ENCODE measurements around the gene TP53I11. TPM values are rescaled to one million over a fixed set of nuclear protein-coding genes. Genes with fewer than 3 reads are reported as not detected.

The TP53I11 gene
- total and polyA plus RNA-seq, 8 donors: 12.4 to 155 (median 27.3) TPM

DNA sequence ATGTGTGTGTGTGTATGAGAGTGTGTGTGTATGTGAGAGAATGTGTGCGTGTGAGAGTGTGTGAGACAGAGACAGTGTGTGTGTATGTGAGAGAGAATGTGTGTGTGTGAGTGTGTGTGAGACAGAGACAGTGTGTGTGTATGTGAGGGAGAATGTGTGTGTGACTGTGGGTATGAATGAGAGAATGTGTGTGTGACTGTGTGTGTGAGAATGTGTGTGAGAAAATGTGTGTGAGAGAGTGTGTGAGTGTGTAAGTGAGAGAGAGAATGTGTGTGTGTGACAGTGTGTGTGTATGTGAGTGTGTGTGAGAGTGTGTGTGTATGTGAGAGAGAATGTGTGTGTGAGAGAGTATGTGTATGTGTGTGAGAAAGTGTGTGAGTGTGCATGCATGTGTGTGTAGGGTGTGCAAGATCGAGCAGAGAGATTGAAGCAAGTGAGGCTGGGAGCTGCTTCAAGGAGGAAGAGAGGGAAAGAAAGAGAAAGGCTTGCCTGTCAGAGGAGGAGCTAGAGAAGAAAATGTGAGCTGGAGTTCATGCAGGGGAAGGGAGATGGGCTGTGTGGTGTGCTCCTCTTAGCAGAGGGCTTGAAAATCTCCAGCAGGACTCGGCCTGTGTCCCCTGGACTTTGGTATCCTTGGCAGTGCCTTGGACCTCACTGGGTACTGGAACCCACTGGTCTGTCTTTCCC, 27.7 kb upstream of the TP53I11 start:
- H3K36me3 ChIP-seq: no peaks in the 10 kb centered on the region
- H3K9me3 ChIP-seq: no peaks in the 10 kb centered on the region
- intact Hi-C loops (cut with DNase I; ENCODE audit: low total_unique reads): no loop called here
- peak overlapping the region; percentile 78 to 90 (median 84) for H3K27ac ChIP-seq
- peaks cover 42 to 57% (median 49%) of the 10 kb centered on the region in 4 donors for H3K4me1 ChIP-seq
- H3K27me3 ChIP-seq: no peaks in the 10 kb centered on the region
- TF ChIP-seq EP300 (IDR thresholded peaks at IDR 0.05) (no peak), POLR2A (IDR thresholded peaks at IDR 0.05) (peak in 1 of 4 donors; percentile 93)
- TF ChIP-seq, protein P1, sequence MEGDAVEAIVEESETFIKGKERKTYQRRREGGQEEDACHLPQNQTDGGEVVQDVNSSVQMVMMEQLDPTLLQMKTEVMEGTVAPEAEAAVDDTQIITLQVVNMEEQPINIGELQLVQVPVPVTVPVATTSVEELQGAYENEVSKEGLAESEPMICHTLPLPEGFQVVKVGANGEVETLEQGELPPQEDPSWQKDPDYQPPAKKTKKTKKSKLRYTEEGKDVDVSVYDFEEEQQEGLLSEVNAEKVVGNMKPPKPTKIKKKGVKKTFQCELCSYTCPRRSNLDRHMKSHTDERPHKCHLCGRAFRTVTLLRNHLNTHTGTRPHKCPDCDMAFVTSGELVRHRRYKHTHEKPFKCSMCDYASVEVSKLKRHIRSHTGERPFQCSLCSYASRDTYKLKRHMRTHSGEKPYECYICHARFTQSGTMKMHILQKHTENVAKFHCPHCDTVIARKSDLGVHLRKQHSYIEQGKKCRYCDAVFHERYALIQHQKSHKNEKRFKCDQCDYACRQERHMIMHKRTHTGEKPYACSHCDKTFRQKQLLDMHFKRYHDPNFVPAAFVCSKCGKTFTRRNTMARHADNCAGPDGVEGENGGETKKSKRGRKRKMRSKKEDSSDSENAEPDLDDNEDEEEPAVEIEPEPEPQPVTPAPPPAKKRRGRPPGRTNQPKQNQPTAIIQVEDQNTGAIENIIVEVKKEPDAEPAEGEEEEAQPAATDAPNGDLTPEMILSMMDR (IDR thresholded peaks at IDR 0.05): no peak
- no peak overlapping the region for H3K4me3 ChIP-seq
- WGBS, 5 donors: 28 to 54% (median 34%) methylated on average over 3 of the region's 3 CpGs
- DNase-seq: no peak

DNA sequence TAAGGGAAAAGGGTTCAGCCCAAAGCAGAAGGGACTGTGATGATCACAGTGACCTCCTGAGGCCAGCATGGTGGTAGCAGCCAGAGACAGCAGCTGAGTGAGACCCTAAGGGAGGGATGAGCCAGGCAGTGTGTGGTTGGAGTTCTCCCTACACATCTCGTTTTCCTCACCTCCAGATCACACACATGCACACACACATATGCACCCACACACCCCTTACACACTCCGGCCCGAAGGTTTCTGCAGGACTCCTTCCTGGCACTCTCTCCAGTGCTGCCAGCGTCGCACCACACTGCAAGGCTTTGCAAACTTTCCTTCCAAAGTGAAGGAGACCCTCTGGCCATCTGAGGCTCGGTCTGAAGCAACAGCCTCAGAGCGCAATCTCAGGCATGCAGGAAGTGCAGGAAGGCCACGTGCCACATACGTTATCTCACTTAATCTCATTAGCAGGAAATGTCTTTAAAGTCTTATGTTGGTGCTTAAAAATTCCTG, 26.9 kb upstream of the TP53I11 start:
- H3K9me3 ChIP-seq: no peaks in the 10 kb centered on the region
- H3K4me1 ChIP-seq: peaks cover 42 to 57% (median 49%) of the 10 kb centered on the region in 4 donors
- no peak overlapping the region for H3K4me3 ChIP-seq
- peak; percentile 55 to 76 for DNase-seq
- no peaks in the 10 kb centered on the region for H3K36me3 ChIP-seq
- H3K27ac ChIP-seq: peak overlapping the region; percentile 26 to 90 (median 84)
- TF ChIP-seq POLR2AphosphoS5 (IDR thresholded peaks at IDR 0.05): peak in 2 of 3 donors; percentile 47 to 77
- no peak for TF ChIP-seq EP300 (IDR thresholded peaks at IDR 0.05)
- intact Hi-C loops (cut with DNase I; ENCODE audit: low total_unique reads): no loop called here
- 10 to 25% (median 17%) methylated on average over 9 of the region's 9 CpGs for WGBS, 5 donors
- H3K27me3 ChIP-seq: no peaks in the 10 kb centered on the region

DNA sequence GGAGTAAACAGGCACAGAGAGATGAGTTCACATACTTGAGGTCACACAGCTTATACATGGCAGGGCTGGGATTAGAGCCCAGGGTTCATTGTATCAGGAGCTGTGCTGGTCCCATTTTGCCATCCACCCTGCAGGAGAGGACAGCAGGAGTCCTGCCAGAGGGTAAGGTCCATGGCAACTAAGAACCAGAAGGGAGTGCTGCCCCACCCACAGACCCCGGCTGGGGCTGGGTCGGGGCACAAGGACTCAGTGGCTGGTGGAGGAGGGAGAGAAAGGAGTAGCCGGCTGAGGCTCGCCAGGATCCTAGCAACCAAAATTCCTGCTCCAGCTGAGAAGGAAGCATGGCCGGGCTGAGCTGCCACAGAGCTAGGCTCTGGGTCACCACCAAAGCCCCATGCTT, 25.9 kb upstream of the TP53I11 start:
- Histone ChIP-seq H3K4me3 (no peak overlapping the region), H3K27ac (peak overlapping the region in 3 of 5 donors; percentile 23 to 90 (median 84)), H3K36me3 (no peaks in the 10 kb centered on the region), H3K4me1 (peaks cover 42 to 57% (median 49%) of the 10 kb centered on the region in 4 donors), H3K9me3 (no peaks in the 10 kb centered on the region), H3K27me3 (no peaks in the 10 kb centered on the region)
- no peak for TF ChIP-seq POLR2AphosphoS5 (IDR thresholded peaks at IDR 0.05)
- TF ChIP-seq EP300 (IDR thresholded peaks at IDR 0.05): no peak
- TF ChIP-seq, protein P1 (IDR thresholded peaks at IDR 0.05): no peak
- no peak for TF ChIP-seq POLR2A (IDR thresholded peaks at IDR 0.05)
- 41 to 69% (median 65%) methylated on average over 5 of the region's 5 CpGs for WGBS, 5 donors
- DNase-seq: no peak
- intact Hi-C loops (cut with DNase I; ENCODE audit: low total_unique reads): no loop called here

GRCh38 chr11:44974402-44975000, 23.8 kb upstream of the TP53I11 start:
- Histone ChIP-seq H3K36me3 (no peaks in the 10 kb centered on the region), H3K9me3 (no peaks in the 10 kb centered on the region), H3K4me3 (no peak overlapping the region), H3K27ac (no peak overlapping the region), H3K27me3 (no peaks in the 10 kb centered on the region), H3K4me1 (peaks cover 30 to 40% (median 36%) of the 10 kb centered on the region in 4 donors)
- intact Hi-C loops (cut with DNase I; ENCODE audit: low total_unique reads): no loop called here
- no peak for DNase-seq
- TF ChIP-seq POLR2A (IDR thresholded peaks at IDR 0.05) (no peak), POLR2AphosphoS5 (IDR thresholded peaks at IDR 0.05) (no peak), EP300 (IDR thresholded peaks at IDR 0.05) (no peak)
- TF ChIP-seq, protein P1 (IDR thresholded peaks at IDR 0.05): no peak
- 84 to 98% (median 94%) methylated on average over 7 to 12 of the region's 12 CpGs for whole genome bisulfite sequencing, 5 donors

All from stomach (tissue), 9 donors.